Mesothelial cell of epicardium (in vitro differentiated cells): ENCODE measurements around the gene PLCB1. TPM values are rescaled to one million over a fixed set of nuclear protein-coding genes. Genes with fewer than 3 reads are reported as not detected.

ENCODE experiments used
- DNase-seq, 2 experiments: peaks; one replicate each; pipeline ENCODE4 v3.0.0; 2021; ENCODE audit warnings: low spot score in 2 of 2; ENCODE audit not compliant: unreplicated experiment in 2 of 2
- H3K27ac Mint-ChIP-seq: 2 replicates; pipeline ENCODE4 v1.8.0; 2021; ENCODE audit warnings: mixed read lengths
- H3K27me3 Mint-ChIP-seq: 2 replicates; pipeline ENCODE4 v1.8.0; 2021; ENCODE audit warnings: low read depth, mixed read lengths
- H3K36me3 Mint-ChIP-seq: 2 replicates; pipeline ENCODE4 v1.8.0; 2021; ENCODE audit warnings: mixed read lengths
- H3K4me1 Mint-ChIP-seq: 2 replicates; pipeline ENCODE4 v1.8.0; 2021; ENCODE audit warnings: mixed read lengths
- H3K4me3 Mint-ChIP-seq: 2 replicates; pipeline ENCODE4 v1.8.0; 2021; ENCODE audit warnings: mild to moderate bottlenecking, moderate library complexity, mixed read lengths
- H3K9me3 Mint-ChIP-seq: 2 replicates; pipeline ENCODE4 v1.8.0; 2021; ENCODE audit warnings: mixed read lengths
- total RNA-seq: library from RNA; stranded (reverse); gene quantifications from 3 replicates; pipeline ENCODE4 v1.2.1, GENCODE V29; 2021
- TF ChIP-seq, protein P1 (sequence below): fragments of 200-600 bp; sonication (generic); IDR thresholded peaks from one replicate; pipeline ENCODE4 v1.5.0; 2021; ENCODE audit warnings: antibody characterized with exemption; ENCODE audit not compliant: unreplicated experiment

The PLCB1 gene
- total RNA-seq, 1 donor from 2014 or later, result 41.5 TPM

DNA sequence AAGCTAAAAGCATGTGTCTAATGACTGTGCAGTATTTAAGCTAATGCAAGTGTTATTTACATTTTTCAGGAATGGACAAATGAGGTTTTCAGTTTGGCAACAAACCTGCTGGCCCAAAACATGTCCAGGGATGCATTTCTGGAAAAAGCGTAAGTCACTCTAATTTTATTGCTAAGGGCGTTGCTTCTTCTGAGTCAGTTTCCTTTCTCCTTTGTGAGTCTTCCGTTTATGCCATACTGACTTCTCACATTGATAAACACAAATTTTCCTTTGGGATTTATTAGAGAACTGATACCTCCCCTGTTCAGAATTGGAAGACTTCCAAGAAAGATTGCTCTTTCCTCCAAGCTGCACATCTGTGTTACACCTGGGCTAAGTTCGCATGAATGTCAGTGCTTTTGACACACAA, 514.0 kb downstream of the PLCB1 start:
- peak overlapping the region; percentile 33 for H3K27ac Mint-ChIP-seq
- no peak overlapping the region for H3K4me3 Mint-ChIP-seq

DNA sequence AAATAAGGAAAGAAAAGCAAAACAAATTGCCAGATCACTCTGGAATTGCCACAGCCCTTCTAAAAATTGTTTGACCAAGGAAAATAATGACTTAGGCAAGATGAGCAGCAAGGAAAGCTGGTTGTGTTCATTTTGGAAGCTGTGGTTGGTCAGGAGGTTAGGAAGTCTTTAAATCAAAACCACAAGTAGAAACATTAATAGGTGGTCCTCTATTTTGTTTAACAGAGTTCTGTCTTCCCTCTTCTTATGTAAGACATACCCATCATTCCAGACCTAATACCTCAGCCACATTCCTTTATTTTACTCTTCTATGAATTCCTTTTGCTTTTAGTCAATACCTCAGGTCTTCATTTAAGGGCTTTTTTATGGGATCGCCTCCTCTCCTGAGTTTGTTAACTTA, 514.6 kb downstream of the PLCB1 start:
- H3K27me3 Mint-ChIP-seq, result no peaks in the 10 kb centered on the region
- no peak overlapping the region for H3K4me3 Mint-ChIP-seq
- DNase-seq, result no peak
- peaks cover 5% of the 10 kb centered on the region for H3K9me3 Mint-ChIP-seq
- peaks cover 28% of the 10 kb centered on the region for H3K4me1 Mint-ChIP-seq
- H3K36me3 Mint-ChIP-seq, result peaks cover 29% of the 10 kb centered on the region
- TF ChIP-seq, protein P1, sequence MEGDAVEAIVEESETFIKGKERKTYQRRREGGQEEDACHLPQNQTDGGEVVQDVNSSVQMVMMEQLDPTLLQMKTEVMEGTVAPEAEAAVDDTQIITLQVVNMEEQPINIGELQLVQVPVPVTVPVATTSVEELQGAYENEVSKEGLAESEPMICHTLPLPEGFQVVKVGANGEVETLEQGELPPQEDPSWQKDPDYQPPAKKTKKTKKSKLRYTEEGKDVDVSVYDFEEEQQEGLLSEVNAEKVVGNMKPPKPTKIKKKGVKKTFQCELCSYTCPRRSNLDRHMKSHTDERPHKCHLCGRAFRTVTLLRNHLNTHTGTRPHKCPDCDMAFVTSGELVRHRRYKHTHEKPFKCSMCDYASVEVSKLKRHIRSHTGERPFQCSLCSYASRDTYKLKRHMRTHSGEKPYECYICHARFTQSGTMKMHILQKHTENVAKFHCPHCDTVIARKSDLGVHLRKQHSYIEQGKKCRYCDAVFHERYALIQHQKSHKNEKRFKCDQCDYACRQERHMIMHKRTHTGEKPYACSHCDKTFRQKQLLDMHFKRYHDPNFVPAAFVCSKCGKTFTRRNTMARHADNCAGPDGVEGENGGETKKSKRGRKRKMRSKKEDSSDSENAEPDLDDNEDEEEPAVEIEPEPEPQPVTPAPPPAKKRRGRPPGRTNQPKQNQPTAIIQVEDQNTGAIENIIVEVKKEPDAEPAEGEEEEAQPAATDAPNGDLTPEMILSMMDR, result no peak
- H3K27ac Mint-ChIP-seq, result peak overlapping the region; percentile 33

More for the DNA sequence above, 514.0 kb downstream of the PLCB1 start:
- no peak for DNase-seq
- H3K27me3 Mint-ChIP-seq, result no peaks in the 10 kb centered on the region
- TF ChIP-seq, protein P1, result no peak
- H3K4me1 Mint-ChIP-seq, result peaks cover 28% of the 10 kb centered on the region
- H3K36me3 Mint-ChIP-seq, result peaks cover 26% of the 10 kb centered on the region
- peaks cover 5% of the 10 kb centered on the region for H3K9me3 Mint-ChIP-seq

DNA sequence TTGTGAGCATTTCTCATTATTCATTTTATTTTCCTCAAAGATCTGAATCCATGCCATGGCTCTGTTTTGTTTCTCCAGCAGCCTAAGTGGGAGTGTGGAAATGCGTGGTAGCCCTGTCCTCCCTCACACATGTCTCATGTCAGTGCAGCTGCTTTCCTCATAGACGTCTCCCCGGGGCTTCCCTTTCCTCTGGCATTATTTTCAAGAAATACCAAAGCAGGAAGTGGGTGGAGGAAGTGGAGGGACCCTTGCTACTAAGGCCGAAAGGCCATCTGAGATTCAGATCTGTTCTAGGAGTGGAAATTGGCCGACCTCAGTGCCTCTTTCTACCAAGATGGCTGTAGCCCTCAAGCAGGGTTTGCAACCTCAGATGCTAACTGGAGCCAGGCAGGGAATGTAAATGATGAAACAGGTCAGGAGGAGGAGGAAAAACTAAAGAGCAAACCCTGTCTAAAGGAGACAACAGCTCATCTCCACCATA, 515.9 kb downstream of the PLCB1 start:
- peaks cover 28% of the 10 kb centered on the region for H3K4me1 Mint-ChIP-seq
- peak overlapping the region; percentile 52 for H3K27ac Mint-ChIP-seq
- H3K36me3 Mint-ChIP-seq, result peaks cover 28% of the 10 kb centered on the region
- H3K9me3 Mint-ChIP-seq, result peaks cover 5% of the 10 kb centered on the region
- TF ChIP-seq, protein P1, result no peak
- H3K27me3 Mint-ChIP-seq, result no peaks in the 10 kb centered on the region
- no peak overlapping the region for H3K4me3 Mint-ChIP-seq
- DNase-seq, result no peak

DNA sequence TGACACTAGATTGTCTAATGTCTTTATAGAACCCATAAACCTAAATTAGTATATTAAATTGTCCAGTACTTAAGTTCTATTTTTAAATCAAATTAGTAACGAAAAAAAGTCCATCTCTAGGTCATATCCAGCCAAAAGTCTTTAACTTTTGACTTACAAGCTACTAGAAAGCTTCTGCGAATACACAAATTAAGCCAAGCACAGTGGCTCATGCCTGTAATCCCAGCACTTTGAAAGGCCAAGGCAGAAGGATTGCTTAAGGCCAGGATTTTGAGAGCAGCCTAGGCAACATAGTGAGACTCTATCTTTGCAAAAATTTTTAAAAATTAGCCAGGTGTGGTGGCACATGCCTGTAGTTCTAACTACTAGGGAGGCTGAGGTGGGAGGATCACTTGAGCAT, 516.4 kb downstream of the PLCB1 start:
- H3K27ac Mint-ChIP-seq, result no peak overlapping the region
- no peak overlapping the region for H3K4me3 Mint-ChIP-seq
- H3K36me3 Mint-ChIP-seq, result peaks cover 24% of the 10 kb centered on the region

DNA sequence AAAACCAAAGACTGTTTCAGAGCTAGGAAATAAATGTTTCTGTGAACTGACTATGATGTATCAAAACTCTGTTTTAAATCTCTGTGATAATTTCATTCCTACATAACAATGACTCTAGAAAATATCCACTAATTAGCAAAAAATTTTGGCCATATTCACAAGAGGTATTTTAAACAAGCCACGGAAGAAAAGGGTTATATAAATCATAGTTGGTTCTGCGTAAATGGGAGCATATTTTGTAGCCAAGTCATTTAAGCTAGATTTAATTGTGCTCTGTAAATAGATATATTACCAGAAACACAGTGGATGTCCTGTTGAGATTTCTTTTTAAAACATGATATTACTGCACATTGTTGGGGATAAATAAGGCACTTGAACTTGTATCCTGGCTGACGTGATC, 520.3 kb downstream of the PLCB1 start:
- peaks cover 8% of the 10 kb centered on the region for H3K4me1 Mint-ChIP-seq
- DNase-seq, result no peak
- peaks cover 18% of the 10 kb centered on the region for H3K36me3 Mint-ChIP-seq
- no peak overlapping the region for H3K4me3 Mint-ChIP-seq
- TF ChIP-seq, protein P1, result no peak
- no peaks in the 10 kb centered on the region for H3K27me3 Mint-ChIP-seq
- no peak overlapping the region for H3K27ac Mint-ChIP-seq
- H3K9me3 Mint-ChIP-seq, result peaks cover 5% of the 10 kb centered on the region

More for the DNA sequence above, 516.4 kb downstream of the PLCB1 start:
- TF ChIP-seq, protein P1, result no peak
- Mint-ChIP-seq H3K27me3 (no peaks in the 10 kb centered on the region), H3K4me1 (peaks cover 28% of the 10 kb centered on the region), H3K9me3 (peaks cover 5% of the 10 kb centered on the region)
- DNase-seq, result no peak

DNA sequence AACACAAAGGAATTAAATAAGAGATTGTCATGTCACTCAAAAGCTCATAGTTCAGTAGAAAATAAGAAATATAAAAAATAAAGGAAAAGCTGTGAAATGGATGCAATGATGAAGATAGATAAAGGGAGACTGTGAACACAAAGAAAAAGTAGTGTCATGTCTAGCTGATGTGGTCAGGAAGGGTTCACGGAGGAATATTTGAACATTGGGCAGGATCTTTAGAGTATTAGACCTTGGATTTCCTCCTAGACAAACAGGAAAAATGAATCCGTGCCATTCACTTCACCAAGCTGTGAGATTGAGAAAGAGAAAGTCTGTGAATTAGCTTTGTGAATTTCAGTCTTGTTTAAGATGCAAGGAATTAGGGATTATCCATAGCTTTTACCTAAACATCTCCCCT, 522.4 kb downstream of the PLCB1 start:
- Mint-ChIP-seq H3K4me3 (no peak overlapping the region), H3K9me3 (peaks cover under 1% of the 10 kb centered on the region), H3K36me3 (peaks cover 12% of the 10 kb centered on the region), H3K27me3 (no peaks in the 10 kb centered on the region), H3K4me1 (no peaks in the 10 kb centered on the region), H3K27ac (no peak overlapping the region)
- DNase-seq, result no peak
- TF ChIP-seq, protein P1, result no peak
